Right lobe of liver (tissue), 6 donors: ENCODE measurements around the gene OCIAD2. TPM values are rescaled to one million over a fixed set of nuclear protein-coding genes. Genes with fewer than 3 reads are reported as not detected.

Experiments used
- ATAC-seq, 4 donors: fragments of 200-7000 bp; cut with Tn5 transposase; one replicate each; pipeline ENCODE4 v1.9.1; 2020; ENCODE audit warnings: mild to moderate bottlenecking in 4 of 4, moderate library complexity in 4 of 4
- DNase-seq, 3 donors: peaks; one replicate each; pipeline ENCODE4 v3.0.0-alpha.2; 2020
- H3K27ac ChIP-seq, 3 donors: fragments of 200-600 bp; one replicate each; pipeline ENCODE4 v1.8.0; 2022
- H3K27me3 ChIP-seq, 2 donors: fragments of 200-600 bp; one replicate each; pipeline ENCODE4 v1.8.0; 2022
- H3K36me3 ChIP-seq, 4 donors: fragments of 200-600 bp; sonication (generic) in 1 of 4; one replicate each; pipeline versions ENCODE4 v1.5.1 to v1.8.0; 2017 to 2022; ENCODE audit warnings: control low read depth in 1 of 4
- H3K4me1 ChIP-seq, 4 donors: fragments of 200-600 bp; sonication (generic) in 1 of 4; one replicate each; pipeline versions ENCODE4 v1.5.1 to v1.8.0; 2017 to 2022; ENCODE audit warnings: control low read depth in 1 of 4
- H3K4me3 ChIP-seq, 3 donors: fragments of 200-600 bp; one replicate each; pipeline ENCODE4 v1.8.0; 2022
- H3K9me3 ChIP-seq, 4 donors: fragments of 200-600 bp; sonication (generic) in 1 of 4; one replicate each; pipeline versions ENCODE4 v1.5.1 to v1.8.0; 2017 to 2022; ENCODE audit warnings: control low read depth in 1 of 4
- POLR2A ChIP-seq: fragments of 450-650 bp; IDR thresholded peaks from one replicate; pipeline ENCODE4 v1.6.1; 2017; ENCODE audit warnings: antibody characterized with exemption, mild to moderate bottlenecking
- WGBS: methylation state at CpG from one replicate; pipeline ENCODE4 v1.1.6; 2018; ENCODE audit warnings: low coverage, low lambda C conversion rate; ENCODE audit not compliant: insufficient coverage; ENCODE audit errors: missing lambda C conversion rate; 5-methylcytosine and 5-hydroxymethylcytosine counted together
- intact Hi-C, 2 donors: fragments of 100-400 bp; cut with DNase I; formaldehyde crosslinking; loops; one replicate each; pipeline versions ENCODE4 v1.11.2 to v1.14.1; 2022
- total RNA-seq, 6 experiments: library from RNA; depleted of rRNA in 2 of 6; stranded (reverse); fragments of >200 nt in 2 of 6; fragmentation: NEBNext Ultra II Directional in 3 of 6; extraction: Animal tissue kit (Norgen Biotek cat#: 25700) in 3 of 6; gene quantifications; one replicate each; pipeline versions ENCODE4 v1.1.0 to v1.2.4, GENCODE V29; 2016 to 2023
- TF ChIP-seq, protein P1 (sequence below), 4 donors: fragments of 200-600 bp in 3 of 4; fragments of 450-650 bp in 1 of 4; IDR thresholded peaks; one replicate each; pipeline versions ENCODE4 v1.5.1 to v1.8.0; 2016 to 2022; ENCODE audit warnings: antibody characterized with exemption in 4 of 4, mild to moderate bottlenecking in 2 of 4
- donor health status: DM: no; HTN: yes; CAD: no.
- donor health status: DM: no; HTN: no; CAD: no.
- donor health status: DM: no; HTN: no; CAD: no.
- donor health status: DM: no; HTN: yes; CAD: no.
- donor health status: DM: no; HTN: yes; CAD: no.

OCIAD2 gene
- total RNA-seq, 6 experiments from 2014 or later, result 29.6 to 107 (median 68.3) TPM

DNA sequence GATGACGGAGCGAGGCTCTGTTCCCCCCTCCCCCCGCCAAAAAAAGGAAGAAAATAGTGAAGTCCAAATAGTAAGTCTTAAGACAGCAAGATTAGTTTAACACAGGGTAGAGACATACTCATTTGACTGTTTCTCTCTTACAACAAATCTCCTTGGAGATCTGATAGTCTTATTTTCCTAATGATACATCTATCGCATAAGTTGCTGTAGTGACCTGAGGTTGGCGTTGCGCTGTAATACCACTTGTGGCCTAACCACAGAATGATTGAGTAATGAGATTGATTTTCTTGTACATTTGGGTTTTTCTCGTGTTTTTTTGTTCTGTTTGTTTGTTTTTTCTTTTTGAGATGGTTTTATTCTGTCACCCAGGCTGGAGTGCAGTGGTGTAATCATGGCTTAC, 48.4 kb downstream of the OCIAD2 start:
- TF ChIP-seq, protein P1, sequence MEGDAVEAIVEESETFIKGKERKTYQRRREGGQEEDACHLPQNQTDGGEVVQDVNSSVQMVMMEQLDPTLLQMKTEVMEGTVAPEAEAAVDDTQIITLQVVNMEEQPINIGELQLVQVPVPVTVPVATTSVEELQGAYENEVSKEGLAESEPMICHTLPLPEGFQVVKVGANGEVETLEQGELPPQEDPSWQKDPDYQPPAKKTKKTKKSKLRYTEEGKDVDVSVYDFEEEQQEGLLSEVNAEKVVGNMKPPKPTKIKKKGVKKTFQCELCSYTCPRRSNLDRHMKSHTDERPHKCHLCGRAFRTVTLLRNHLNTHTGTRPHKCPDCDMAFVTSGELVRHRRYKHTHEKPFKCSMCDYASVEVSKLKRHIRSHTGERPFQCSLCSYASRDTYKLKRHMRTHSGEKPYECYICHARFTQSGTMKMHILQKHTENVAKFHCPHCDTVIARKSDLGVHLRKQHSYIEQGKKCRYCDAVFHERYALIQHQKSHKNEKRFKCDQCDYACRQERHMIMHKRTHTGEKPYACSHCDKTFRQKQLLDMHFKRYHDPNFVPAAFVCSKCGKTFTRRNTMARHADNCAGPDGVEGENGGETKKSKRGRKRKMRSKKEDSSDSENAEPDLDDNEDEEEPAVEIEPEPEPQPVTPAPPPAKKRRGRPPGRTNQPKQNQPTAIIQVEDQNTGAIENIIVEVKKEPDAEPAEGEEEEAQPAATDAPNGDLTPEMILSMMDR (IDR thresholded peaks at IDR 0.05), result no peak
- TF ChIP-seq POLR2A, result no peak
- H3K9me3 ChIP-seq, result no peaks in the 10 kb centered on the region
- peaks cover 0 to 15% (median 8%) of the 10 kb centered on the region in 4 donors for H3K36me3 ChIP-seq
- ATAC-seq, result no peak
- no peak overlapping the region for H3K4me3 ChIP-seq
- no peaks in the 10 kb centered on the region for H3K27me3 ChIP-seq
- no peak for DNase-seq
- WGBS, result 68% methylated on average over 7 of the region's 7 CpGs
- H3K4me1 ChIP-seq, result no peaks in the 10 kb centered on the region
- no peak overlapping the region for H3K27ac ChIP-seq
- intact Hi-C loops, result no loop called here

DNA sequence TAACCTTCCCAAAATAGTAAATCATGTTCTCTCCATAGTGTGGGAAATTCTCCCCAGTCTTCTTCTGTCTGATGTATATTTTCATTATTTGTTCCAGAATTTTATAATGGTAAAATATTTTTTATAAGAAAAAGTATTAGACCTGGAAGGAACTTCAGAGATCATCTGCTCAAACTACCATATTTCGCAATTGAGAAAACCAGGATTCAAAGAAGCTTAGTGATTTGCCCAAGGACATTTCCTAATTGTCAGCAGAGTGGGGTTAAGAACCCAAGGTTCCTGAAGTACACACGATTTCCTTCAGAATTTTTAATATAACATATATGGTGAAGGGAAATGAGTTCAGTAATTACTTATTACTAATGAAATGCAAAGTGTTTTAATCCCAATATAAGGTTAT, 51.6 kb downstream of the OCIAD2 start:
- ATAC-seq (no peak), DNase-seq (no peak)
- no peak for TF ChIP-seq POLR2A
- TF ChIP-seq, protein P1 (IDR thresholded peaks at IDR 0.05), result no peak
- Histone ChIP-seq H3K4me1 (no peaks in the 10 kb centered on the region), H3K27me3 (no peaks in the 10 kb centered on the region), H3K27ac (no peak overlapping the region), H3K4me3 (no peak overlapping the region), H3K9me3 (no peaks in the 10 kb centered on the region), H3K36me3 (peaks cover 0 to 17% (median 10%) of the 10 kb centered on the region in 4 donors)
- intact Hi-C loops, result no loop called here
- whole genome bisulfite sequencing, result 92% methylated on average over 2 of the region's 2 CpGs

- H3K4me3 ChIP-seq, result no peak overlapping the region
- no peak for TF ChIP-seq POLR2A
- TF ChIP-seq, protein P1 (IDR thresholded peaks at IDR 0.05), result no peak
- H3K36me3 ChIP-seq, result peaks cover 0 to 21% (median 10%) of the 10 kb centered on the region in 4 donors
- no peak for DNase-seq
- no peaks in the 10 kb centered on the region for H3K9me3 ChIP-seq
- intact Hi-C loops, result no loop called here
- WGBS, result 100% methylated on average over 1 of the region's 1 CpG
- ATAC-seq, result no peak
- H3K4me1 ChIP-seq, result no peaks in the 10 kb centered on the region
- H3K27ac ChIP-seq, result no peak overlapping the region
- no peaks in the 10 kb centered on the region for H3K27me3 ChIP-seq
Measured at GRCh38 chr4:48854395-48854683, 52.2 kb downstream of the OCIAD2 start.

DNA sequence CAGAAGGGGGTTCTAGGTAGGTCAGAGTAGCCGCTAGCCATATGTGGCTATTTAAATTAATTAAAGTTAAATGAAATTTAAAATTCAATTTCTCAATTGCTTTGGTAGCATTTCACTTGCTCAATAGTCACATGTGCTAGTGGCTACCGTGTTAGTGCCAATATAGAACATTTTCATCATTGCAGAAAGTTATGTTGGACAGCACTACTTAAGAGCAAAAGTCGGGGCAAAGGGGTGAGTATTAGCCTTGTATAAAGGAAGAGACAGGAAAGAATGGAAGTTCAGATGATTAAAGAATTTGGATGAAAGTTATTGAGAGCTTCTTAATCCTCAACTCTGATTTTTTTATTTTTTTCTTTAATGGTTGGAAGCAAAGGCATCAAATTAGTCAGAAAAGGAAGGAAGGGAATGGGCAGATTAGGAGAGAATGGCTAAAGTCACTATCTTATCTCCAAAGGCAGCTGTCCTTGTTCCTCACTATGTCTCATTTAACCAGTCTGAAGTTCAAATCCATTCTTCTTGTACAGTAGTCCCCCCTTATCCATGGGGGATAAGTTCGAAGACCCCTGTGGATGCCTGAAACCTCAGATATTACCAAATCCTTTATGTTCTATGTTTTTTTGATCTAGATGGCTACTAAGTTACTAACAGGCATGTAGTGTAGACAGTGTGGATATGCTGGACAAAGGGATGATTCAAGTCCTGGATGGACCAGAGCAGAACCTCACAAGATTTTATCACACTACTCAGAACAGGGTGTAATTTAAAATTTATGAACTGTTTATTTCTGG, 52.8 kb downstream of the OCIAD2 start:
- Histone ChIP-seq H3K36me3 (peaks cover 0 to 25% (median 10%) of the 10 kb centered on the region in 4 donors), H3K4me3 (no peak overlapping the region), H3K27me3 (no peaks in the 10 kb centered on the region), H3K4me1 (no peaks in the 10 kb centered on the region), H3K27ac (no peak overlapping the region), H3K9me3 (no peaks in the 10 kb centered on the region)
- WGBS, result 79% methylated on average over 4 of the region's 4 CpGs
- intact Hi-C loops, result no loop called here
- DNase-seq, result no peak
- TF ChIP-seq, protein P1 (IDR thresholded peaks at IDR 0.05), result no peak
- TF ChIP-seq POLR2A, result no peak
- ATAC-seq, result no peak
